ENCODE data around the gene CALN1. TPM values are rescaled to one million over a fixed set of nuclear protein-coding genes. Genes with fewer than 3 reads are reported as not detected.

The CALN1 gene
- total RNA-seq, 1 experiment from 2014 or later, result not detected

DNA sequence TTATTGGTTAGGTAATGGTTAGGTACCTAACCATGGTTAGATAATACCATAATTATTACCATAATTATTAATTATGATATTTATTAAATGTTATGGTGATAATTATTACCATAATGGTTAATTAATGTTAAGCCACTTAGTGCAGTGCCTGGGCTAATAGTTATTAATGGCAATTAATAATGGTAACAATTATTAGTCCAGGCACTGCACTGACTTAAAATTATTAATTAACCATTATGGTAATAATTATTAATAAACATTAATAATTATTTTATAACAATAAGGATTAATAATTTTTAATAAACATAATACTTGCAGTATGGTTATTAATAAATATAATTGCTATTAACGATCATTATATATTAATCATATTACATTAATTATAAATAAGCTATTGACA, 604.0 kb downstream of the CALN1 start:
- ChIA-PET POLR2A (no interaction called here), CTCF (no interaction called here)
- Mint-ChIP-seq H3K27me3 (ENCODE audit: insufficient read depth, unreplicated experiment) (no peaks in the 10 kb centered on the region), H3K4me1 (ENCODE audit: low read depth, unreplicated experiment) (no peaks in the 10 kb centered on the region), H3K27ac (ENCODE audit: unreplicated experiment) (no peak overlapping the region), H3K36me3 (ENCODE audit: insufficient read depth, unreplicated experiment) (no peaks in the 10 kb centered on the region), H3K4me3 (ENCODE audit: unreplicated experiment) (no peak overlapping the region), H3K9me3 (ENCODE audit: unreplicated experiment) (peaks cover 34% of the 10 kb centered on the region)
- no TSS peak for BruUV-seq (replicated peaks)
- no peaks in the 10 kb centered on the region for H3K4me1 ChIP-seq
- no peak overlapping the region for H3K4me3 ChIP-seq (ENCODE audit: low read depth, low read length)
- no peaks in the 10 kb centered on the region for H3K27me3 ChIP-seq (replicated peaks; ENCODE audit: control insufficient read depth, insufficient read depth, low read length)
- DNase-seq, result no peak
- intact Hi-C loops (cut with micrococcal nuclease; ENCODE audit: unreplicated experiment), result no loop called here
- TF ChIP-seq, protein P1, sequence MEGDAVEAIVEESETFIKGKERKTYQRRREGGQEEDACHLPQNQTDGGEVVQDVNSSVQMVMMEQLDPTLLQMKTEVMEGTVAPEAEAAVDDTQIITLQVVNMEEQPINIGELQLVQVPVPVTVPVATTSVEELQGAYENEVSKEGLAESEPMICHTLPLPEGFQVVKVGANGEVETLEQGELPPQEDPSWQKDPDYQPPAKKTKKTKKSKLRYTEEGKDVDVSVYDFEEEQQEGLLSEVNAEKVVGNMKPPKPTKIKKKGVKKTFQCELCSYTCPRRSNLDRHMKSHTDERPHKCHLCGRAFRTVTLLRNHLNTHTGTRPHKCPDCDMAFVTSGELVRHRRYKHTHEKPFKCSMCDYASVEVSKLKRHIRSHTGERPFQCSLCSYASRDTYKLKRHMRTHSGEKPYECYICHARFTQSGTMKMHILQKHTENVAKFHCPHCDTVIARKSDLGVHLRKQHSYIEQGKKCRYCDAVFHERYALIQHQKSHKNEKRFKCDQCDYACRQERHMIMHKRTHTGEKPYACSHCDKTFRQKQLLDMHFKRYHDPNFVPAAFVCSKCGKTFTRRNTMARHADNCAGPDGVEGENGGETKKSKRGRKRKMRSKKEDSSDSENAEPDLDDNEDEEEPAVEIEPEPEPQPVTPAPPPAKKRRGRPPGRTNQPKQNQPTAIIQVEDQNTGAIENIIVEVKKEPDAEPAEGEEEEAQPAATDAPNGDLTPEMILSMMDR (IDR thresholded peaks at IDR 0.05; ENCODE audit: insufficient read depth in 1 of 2, low read depth in 1 of 2, low read length in 1 of 2, severe bottlenecking in 1 of 2, unreplicated experiment in 1 of 2), result no peak
- H3K36me3 ChIP-seq (ENCODE audit: control insufficient read depth, insufficient read depth, low read length), result no peaks in the 10 kb centered on the region
- peaks cover 11% of the 10 kb centered on the region; the same call in 1 of the 2 replicates for H3K9me3 ChIP-seq

DNA sequence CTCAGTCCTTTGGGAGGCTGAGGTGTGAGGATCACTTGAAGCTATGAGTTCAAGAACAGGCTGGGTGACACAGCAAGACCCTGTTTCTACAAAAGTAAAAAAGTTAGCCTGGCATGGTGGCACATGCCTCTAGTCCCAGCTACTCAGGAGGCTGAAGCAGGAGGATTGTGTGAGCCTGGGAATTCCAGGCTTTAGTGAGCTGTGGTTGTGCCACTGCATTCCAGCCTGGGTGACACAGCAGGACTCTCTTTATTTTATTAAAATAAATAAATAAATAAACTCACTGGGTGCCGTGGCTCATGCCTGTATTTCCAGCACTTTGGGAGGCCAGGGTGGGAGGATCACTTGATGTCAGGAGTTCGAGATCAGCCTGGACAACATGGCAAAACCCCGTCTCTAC, 607.9 kb downstream of the CALN1 start:
- no peak overlapping the region for H3K4me3 Mint-ChIP-seq (ENCODE audit: unreplicated experiment)
- TF ChIP-seq, protein P1 (IDR thresholded peaks at IDR 0.05; ENCODE audit: insufficient read depth in 1 of 2, low read depth in 1 of 2, low read length in 1 of 2, severe bottlenecking in 1 of 2, unreplicated experiment in 1 of 2), result no peak
- POLR2A ChIA-PET, result no interaction called here
- no peak overlapping the region for H3K4me3 ChIP-seq (ENCODE audit: low read depth, low read length)
- H3K9me3 ChIP-seq, result peaks cover 11% of the 10 kb centered on the region; the same call in 1 of the 2 replicates
- H3K27me3 ChIP-seq (replicated peaks; ENCODE audit: control insufficient read depth, insufficient read depth, low read length), result no peaks in the 10 kb centered on the region
- no peak for DNase-seq
- no peaks in the 10 kb centered on the region for H3K4me1 Mint-ChIP-seq (ENCODE audit: low read depth, unreplicated experiment)
- intact Hi-C loops (cut with micrococcal nuclease; ENCODE audit: unreplicated experiment), result no loop called here
- no peaks in the 10 kb centered on the region for H3K27me3 Mint-ChIP-seq (ENCODE audit: insufficient read depth, unreplicated experiment)
- H3K4me1 ChIP-seq, result no peaks in the 10 kb centered on the region
- no TSS peak for BruUV-seq (replicated peaks)
- H3K9me3 Mint-ChIP-seq (ENCODE audit: unreplicated experiment), result peaks cover 34% of the 10 kb centered on the region
- no peaks in the 10 kb centered on the region for H3K36me3 Mint-ChIP-seq (ENCODE audit: insufficient read depth, unreplicated experiment)
- CTCF ChIA-PET, result no interaction called here
- no peaks in the 10 kb centered on the region for H3K36me3 ChIP-seq (ENCODE audit: control insufficient read depth, insufficient read depth, low read length)
- no peak overlapping the region for H3K27ac Mint-ChIP-seq (ENCODE audit: unreplicated experiment)

DNA sequence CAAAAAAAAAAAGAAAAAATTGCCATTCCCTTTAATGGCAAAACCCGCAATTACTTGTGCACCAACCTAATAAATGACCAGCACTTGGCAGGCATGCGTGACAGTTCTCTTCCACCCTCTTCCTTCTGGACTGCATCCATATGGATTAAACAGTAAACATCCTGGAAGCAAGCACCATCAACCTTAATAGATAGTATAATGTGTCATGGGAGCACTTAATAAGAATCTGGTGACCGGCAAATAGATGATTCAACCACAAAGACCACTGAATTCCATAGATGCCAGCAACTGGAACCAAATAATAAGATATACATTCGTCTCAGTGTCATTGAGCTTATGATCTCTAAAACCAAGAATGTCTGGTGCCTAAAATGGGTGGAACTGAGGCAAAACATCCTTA, 610.2 kb downstream of the CALN1 start:
- intact Hi-C loops (cut with micrococcal nuclease; ENCODE audit: unreplicated experiment), result no loop called here
- no TSS peak for BruUV-seq (replicated peaks)
- POLR2A ChIA-PET, result no interaction called here

More for the DNA sequence above, 610.2 kb downstream of the CALN1 start:
- H3K4me1 Mint-ChIP-seq (ENCODE audit: low read depth, unreplicated experiment), result no peaks in the 10 kb centered on the region
- H3K9me3 Mint-ChIP-seq (ENCODE audit: unreplicated experiment), result peaks cover 33% of the 10 kb centered on the region
- Histone ChIP-seq H3K4me3 (ENCODE audit: low read depth, low read length) (no peak overlapping the region), H3K27me3 (replicated peaks; ENCODE audit: control insufficient read depth, insufficient read depth, low read length) (no peaks in the 10 kb centered on the region), H3K9me3 (peaks cover 5% of the 10 kb centered on the region; the same call in 1 of the 2 replicates), H3K36me3 (ENCODE audit: control insufficient read depth, insufficient read depth, low read length) (no peaks in the 10 kb centered on the region), H3K4me1 (no peaks in the 10 kb centered on the region)
- H3K36me3 Mint-ChIP-seq (ENCODE audit: insufficient read depth, unreplicated experiment), result no peaks in the 10 kb centered on the region
- TF ChIP-seq, protein P1 (IDR thresholded peaks at IDR 0.05; ENCODE audit: insufficient read depth in 1 of 2, low read depth in 1 of 2, low read length in 1 of 2, severe bottlenecking in 1 of 2, unreplicated experiment in 1 of 2), result no peak
- H3K27me3 Mint-ChIP-seq (ENCODE audit: insufficient read depth, unreplicated experiment), result no peaks in the 10 kb centered on the region
- no peak overlapping the region for H3K4me3 Mint-ChIP-seq (ENCODE audit: unreplicated experiment)
- CTCF ChIA-PET, result no interaction called here
- DNase-seq, result no peak
- H3K27ac Mint-ChIP-seq (ENCODE audit: unreplicated experiment), result no peak overlapping the region

All from Caco-2 (cell line).